ENCODE measurements around the gene CAMK2G.
"Not testable (repeated sequence)": the region's sequence is repeated elsewhere in the genome, so short reads cannot be mapped to it uniquely, and the experiment has no call there.

Gene CAMK2G

GRCh38 chr10:73874267-73875138 is at the start of gene CAMK2G:
Gene CAMK2G, minus strand, starts transcription at chr10:73874555. Its CDS starts 94 bp downstream, at chr10:73874461.
- Histone ChIP-seq H3K36me3 (ENCODE audit: control insufficient read depth in 2 of 2, insufficient read depth in 2 of 2, low read length in 2 of 2) (peaks cover 17% of the 10 kb centered on the region in 2 donors), H3K4me3 (ENCODE audit: low read length in 2 of 2) (peak within 1 kb of the TSS; percentile 77 to 81), H3K9ac (ENCODE audit: low read length in 2 of 2) (peak within 1 kb of the TSS; percentile 61 to 71), H3K27ac (ENCODE audit: low read length) (peak within 1 kb of the TSS; percentile 76), H3K9me3 (ENCODE audit: control insufficient read depth in 2 of 2, low read length in 2 of 2) (no peaks in the 10 kb centered on the region), H3K27me3 (ENCODE audit: control insufficient read depth in 1 of 2, insufficient read depth in 2 of 2, low read length in 2 of 2) (no peaks in the 10 kb centered on the region), H3K4me1 (ENCODE audit: control insufficient read depth, insufficient read depth, low read length) (peaks cover 53% of the 10 kb centered on the region)

DNA sequence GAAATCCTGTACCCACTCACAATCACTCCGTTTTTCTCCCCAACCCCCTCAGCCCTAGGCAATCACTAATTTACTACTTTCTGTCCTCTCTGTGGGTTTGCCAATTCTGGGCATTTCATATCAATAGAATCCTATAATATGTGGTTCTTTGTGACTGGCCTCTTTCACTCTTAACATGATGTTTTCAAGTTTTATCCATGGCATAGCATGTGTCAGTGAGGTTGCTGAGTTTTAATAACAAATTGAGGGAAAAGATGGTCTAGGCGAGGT is 48.4 kb upstream of the CAMK2G start:
- Histone ChIP-seq H3K27me3 (ENCODE audit: control insufficient read depth in 1 of 2, insufficient read depth in 2 of 2, low read length in 2 of 2) (no peaks in the 10 kb centered on the region), H3K9me3 (ENCODE audit: control insufficient read depth in 2 of 2, low read length in 2 of 2) (no peaks in the 10 kb centered on the region), H3K27ac (ENCODE audit: low read length) (no peak overlapping the region), H3K9ac (ENCODE audit: low read length in 2 of 2) (no peak overlapping the region), H3K4me1 (ENCODE audit: control insufficient read depth, insufficient read depth, low read length) (peaks cover 6% of the 10 kb centered on the region), H3K36me3 (ENCODE audit: control insufficient read depth in 2 of 2, insufficient read depth in 2 of 2, low read length in 2 of 2) (no peaks in the 10 kb centered on the region), H3K4me3 (ENCODE audit: low read length in 2 of 2) (no peak overlapping the region)

DNA sequence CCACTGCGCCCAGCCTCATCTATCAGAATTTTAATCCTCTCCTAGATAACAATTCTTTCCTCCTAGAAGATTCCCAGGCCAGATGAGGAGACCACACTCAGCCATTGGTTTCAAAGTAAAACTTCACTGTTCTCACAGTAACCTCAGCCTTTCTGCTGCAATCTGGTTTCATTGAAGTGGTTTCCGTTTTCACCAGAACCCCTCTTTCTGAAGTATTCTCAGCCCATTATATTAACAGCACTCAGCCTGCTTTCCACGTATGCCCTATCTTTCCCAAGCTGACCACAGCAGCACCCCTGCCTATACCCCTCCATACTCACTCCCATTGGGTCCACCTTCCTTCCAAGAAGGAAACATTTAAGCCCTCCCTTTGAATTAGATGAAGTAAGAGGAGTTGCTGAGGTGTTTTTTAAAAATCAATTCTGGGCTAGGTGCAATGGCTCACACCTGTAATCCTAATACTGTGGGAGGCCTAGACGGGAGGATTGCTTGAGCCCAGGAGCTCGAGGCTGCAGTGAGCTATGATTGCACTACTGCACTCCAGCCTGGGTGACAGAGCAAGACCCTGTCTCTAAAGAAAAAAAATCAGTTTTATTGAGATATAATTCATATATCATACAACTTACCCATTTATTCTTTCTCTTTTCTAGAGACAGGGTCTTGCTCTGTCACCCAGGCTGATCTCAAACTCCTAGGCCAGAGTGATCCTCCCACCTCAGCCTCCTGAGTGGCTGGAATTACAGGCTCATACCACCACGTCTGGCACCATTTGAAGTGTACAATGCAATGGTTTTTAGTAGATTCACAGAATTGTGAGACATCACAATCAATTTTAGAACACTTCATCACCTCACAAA is 47.9 kb upstream of the CAMK2G start:
- Histone ChIP-seq H3K36me3 (ENCODE audit: control insufficient read depth in 2 of 2, insufficient read depth in 2 of 2, low read length in 2 of 2) (no peaks in the 10 kb centered on the region), H3K4me3 (ENCODE audit: low read length in 2 of 2) (no peak overlapping the region), H3K9me3 (ENCODE audit: control insufficient read depth in 2 of 2, low read length in 2 of 2) (no peaks in the 10 kb centered on the region), H3K9ac (ENCODE audit: low read length in 2 of 2) (no peak overlapping the region), H3K4me1 (ENCODE audit: control insufficient read depth, insufficient read depth, low read length) (peaks cover 6% of the 10 kb centered on the region), H3K27ac (ENCODE audit: low read length) (no peak overlapping the region), H3K27me3 (ENCODE audit: control insufficient read depth in 1 of 2, insufficient read depth in 2 of 2, low read length in 2 of 2) (no peaks in the 10 kb centered on the region)

- no peak overlapping the region for H3K4me3 ChIP-seq (ENCODE audit: low read length in 2 of 2)
- H3K9me3 ChIP-seq (ENCODE audit: control insufficient read depth in 2 of 2, low read length in 2 of 2): no peaks in the 10 kb centered on the region
- H3K27me3 ChIP-seq (ENCODE audit: control insufficient read depth in 1 of 2, insufficient read depth in 2 of 2, low read length in 2 of 2): no peaks in the 10 kb centered on the region
- H3K27ac ChIP-seq (ENCODE audit: low read length): peak overlapping the region; percentile 31
- H3K9ac ChIP-seq (ENCODE audit: low read length in 2 of 2): no peak overlapping the region
- H3K4me1 ChIP-seq (ENCODE audit: control insufficient read depth, insufficient read depth, low read length): peaks cover 12% of the 10 kb centered on the region
- peaks cover 0 to 6% of the 10 kb centered on the region in 2 donors for H3K36me3 ChIP-seq (ENCODE audit: control insufficient read depth in 2 of 2, insufficient read depth in 2 of 2, low read length in 2 of 2)
Observed at GRCh38 chr10:73920089-73920488, 45.7 kb upstream of the CAMK2G start.

DNA sequence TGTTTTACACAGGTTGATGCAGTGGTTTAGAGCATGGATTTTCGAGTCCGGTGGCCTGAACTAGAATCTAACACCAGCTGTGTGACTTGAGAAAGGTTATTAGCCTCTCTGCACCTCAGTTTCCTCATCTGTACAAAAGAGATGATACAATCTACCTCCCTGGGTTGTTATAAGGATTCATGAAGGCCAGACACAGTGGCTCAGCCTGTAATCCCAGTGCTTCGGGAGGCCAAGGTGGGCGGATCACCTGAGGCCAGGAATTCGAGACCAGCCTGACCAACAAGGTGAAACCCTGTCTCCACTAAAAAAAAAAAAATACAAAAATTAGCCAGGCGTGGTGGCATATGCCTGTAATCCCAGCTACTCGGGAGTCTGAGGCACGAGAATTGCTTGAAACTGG is 45.1 kb upstream of the CAMK2G start:
- Histone ChIP-seq H3K27ac (ENCODE audit: low read length) (peak overlapping the region; percentile 31), H3K4me1 (ENCODE audit: control insufficient read depth, insufficient read depth, low read length) (peaks cover 12% of the 10 kb centered on the region)
- H3K9ac ChIP-seq (ENCODE audit: low read length in 2 of 2); H3K36me3 ChIP-seq (ENCODE audit: control insufficient read depth in 2 of 2, insufficient read depth in 2 of 2, low read length in 2 of 2); H3K4me3 ChIP-seq (ENCODE audit: low read length in 2 of 2); H3K27me3 ChIP-seq (ENCODE audit: control insufficient read depth in 1 of 2, insufficient read depth in 2 of 2, low read length in 2 of 2); H3K9me3 ChIP-seq (ENCODE audit: control insufficient read depth in 2 of 2, low read length in 2 of 2): not testable (repeated sequence)

GRCh38 chr10:73917566-73918305 is 43.4 kb upstream of the CAMK2G start:
- H3K4me3 ChIP-seq (ENCODE audit: low read length in 2 of 2): no peak overlapping the region

GRCh38 chr10:73916761-73917470 is 42.6 kb upstream of the CAMK2G start:
- Histone ChIP-seq H3K27me3 (ENCODE audit: control insufficient read depth in 1 of 2, insufficient read depth in 2 of 2, low read length in 2 of 2) (peaks cover 0 to under 1% of the 10 kb centered on the region in 2 donors), H3K9ac (ENCODE audit: low read length in 2 of 2) (no peak overlapping the region), H3K4me3 (ENCODE audit: low read length in 2 of 2) (no peak overlapping the region), H3K4me1 (ENCODE audit: control insufficient read depth, insufficient read depth, low read length) (peaks cover 14% of the 10 kb centered on the region), H3K9me3 (ENCODE audit: control insufficient read depth in 2 of 2, low read length in 2 of 2) (no peaks in the 10 kb centered on the region), H3K36me3 (ENCODE audit: control insufficient read depth in 2 of 2, insufficient read depth in 2 of 2, low read length in 2 of 2) (peaks cover 2 to 8% of the 10 kb centered on the region in 2 donors), H3K27ac (ENCODE audit: low read length) (no peak overlapping the region)

More at GRCh38 chr10:73917566-73918305, 43.4 kb upstream of the CAMK2G start:
- Histone ChIP-seq H3K27me3 (ENCODE audit: control insufficient read depth in 1 of 2, insufficient read depth in 2 of 2, low read length in 2 of 2) (no peaks in the 10 kb centered on the region), H3K4me1 (ENCODE audit: control insufficient read depth, insufficient read depth, low read length) (peaks cover 12% of the 10 kb centered on the region), H3K27ac (ENCODE audit: low read length) (no peak overlapping the region), H3K9me3 (ENCODE audit: control insufficient read depth in 2 of 2, low read length in 2 of 2) (no peaks in the 10 kb centered on the region), H3K36me3 (ENCODE audit: control insufficient read depth in 2 of 2, insufficient read depth in 2 of 2, low read length in 2 of 2) (peaks cover 2 to 8% of the 10 kb centered on the region in 2 donors), H3K9ac (ENCODE audit: low read length in 2 of 2) (no peak overlapping the region)

DNA sequence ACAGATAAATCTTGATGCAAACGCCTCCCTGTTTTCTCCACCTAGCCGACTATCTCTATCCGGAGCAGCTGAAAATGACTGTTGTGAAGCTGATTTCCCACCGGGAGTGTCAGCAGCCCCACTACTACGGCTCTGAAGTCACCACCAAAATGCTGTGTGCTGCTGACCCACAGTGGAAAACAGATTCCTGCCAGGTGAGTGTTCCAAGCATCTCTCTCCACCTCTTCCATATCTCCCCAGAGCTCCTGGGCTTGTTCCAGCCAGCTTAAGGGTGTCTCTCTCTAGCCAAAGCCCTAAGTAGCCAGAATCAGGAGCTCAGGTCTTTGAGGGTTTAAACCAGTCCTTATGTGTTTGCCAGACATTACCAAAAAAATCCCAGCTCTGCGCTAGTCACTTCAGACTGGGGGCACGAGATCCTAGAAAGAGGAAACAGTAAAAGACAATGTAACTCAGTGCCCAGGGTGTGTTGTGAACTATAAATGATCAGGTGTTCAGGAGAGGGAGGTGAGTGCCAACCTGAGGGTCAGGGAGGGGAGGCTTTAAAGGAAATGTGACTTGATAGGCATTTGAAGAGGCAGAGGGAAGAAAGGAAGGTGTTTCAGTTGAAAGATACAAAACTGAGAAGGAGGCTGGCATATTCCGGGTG is 41.0 kb upstream of the CAMK2G start:
- H3K9ac ChIP-seq (ENCODE audit: low read length in 2 of 2): no peak overlapping the region
- peaks cover 27% of the 10 kb centered on the region for H3K4me1 ChIP-seq (ENCODE audit: control insufficient read depth, insufficient read depth, low read length)
- no peak overlapping the region for H3K27ac ChIP-seq (ENCODE audit: low read length)
- H3K27me3 ChIP-seq (ENCODE audit: control insufficient read depth in 1 of 2, insufficient read depth in 2 of 2, low read length in 2 of 2): peaks cover 2 to 4% of the 10 kb centered on the region in 2 donors
- no peak overlapping the region for H3K4me3 ChIP-seq (ENCODE audit: low read length in 2 of 2)
- H3K36me3 ChIP-seq (ENCODE audit: control insufficient read depth in 2 of 2, insufficient read depth in 2 of 2, low read length in 2 of 2): peaks cover 2 to 8% of the 10 kb centered on the region in 2 donors
- H3K9me3 ChIP-seq (ENCODE audit: control insufficient read depth in 2 of 2, low read length in 2 of 2): no peaks in the 10 kb centered on the region

DNA sequence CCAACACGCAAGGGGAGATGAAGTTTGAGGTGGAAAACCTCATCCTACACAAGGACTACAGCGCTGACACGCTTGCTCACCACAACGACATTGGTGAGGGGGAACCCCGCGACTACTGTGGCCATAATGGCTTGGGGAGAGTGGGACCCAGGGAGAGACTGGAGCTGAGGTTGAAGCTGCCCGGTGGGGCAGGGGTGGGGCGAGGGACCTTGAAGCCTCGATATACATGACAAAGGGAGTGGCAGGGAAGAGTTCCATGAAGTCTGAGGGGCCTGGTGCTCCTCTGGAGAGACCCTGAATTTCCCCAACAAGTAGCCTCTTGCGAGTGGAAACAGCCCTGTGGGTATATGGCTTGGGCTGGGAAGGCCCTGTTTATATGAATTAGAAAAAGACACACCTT is 39.7 kb upstream of the CAMK2G start:
- Histone ChIP-seq H3K9me3 (ENCODE audit: control insufficient read depth in 2 of 2, low read length in 2 of 2) (no peaks in the 10 kb centered on the region), H3K27ac (ENCODE audit: low read length) (no peak overlapping the region), H3K27me3 (ENCODE audit: control insufficient read depth in 1 of 2, insufficient read depth in 2 of 2, low read length in 2 of 2) (peaks cover 4 to 5% of the 10 kb centered on the region in 2 donors), H3K9ac (ENCODE audit: low read length in 2 of 2) (no peak overlapping the region), H3K4me1 (ENCODE audit: control insufficient read depth, insufficient read depth, low read length) (peaks cover 32% of the 10 kb centered on the region), H3K36me3 (ENCODE audit: control insufficient read depth in 2 of 2, insufficient read depth in 2 of 2, low read length in 2 of 2) (peaks cover 2 to 8% of the 10 kb centered on the region in 2 donors), H3K4me3 (ENCODE audit: low read length in 2 of 2) (no peak overlapping the region)

All from stomach smooth muscle (tissue), 2 donors.